Measurements from ENCODE around the gene CUL1.

The CUL1 gene

GRCh38 chr7:148721390-148721789 lies 22.7 kb downstream of the CUL1 start:
- DNase-seq = no peak

- no peak for DNase-seq
Measured at GRCh38 chr7:148722340-148723165, 23.9 kb downstream of the CUL1 start.

DNA sequence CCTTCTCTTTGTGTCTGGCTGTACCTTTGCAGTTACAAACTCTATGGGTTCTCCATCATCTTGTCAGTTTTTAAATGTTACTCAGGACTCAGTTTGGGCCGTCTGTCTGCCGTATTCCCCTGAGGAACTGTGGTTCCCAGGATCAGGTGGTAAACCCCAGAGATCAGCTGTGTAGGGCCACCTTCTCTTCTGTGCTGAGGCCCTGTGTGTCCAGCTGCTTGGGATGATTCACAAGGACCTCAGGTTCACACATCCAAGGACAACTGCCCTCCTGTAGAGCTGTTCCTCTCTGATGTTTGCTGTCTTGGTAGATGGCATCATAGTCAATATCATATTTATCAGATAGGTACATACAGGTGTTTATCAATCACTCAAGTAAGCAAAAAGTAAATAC lies 24.5 kb downstream of the CUL1 start:
- DNase-seq = no peak

DNA sequence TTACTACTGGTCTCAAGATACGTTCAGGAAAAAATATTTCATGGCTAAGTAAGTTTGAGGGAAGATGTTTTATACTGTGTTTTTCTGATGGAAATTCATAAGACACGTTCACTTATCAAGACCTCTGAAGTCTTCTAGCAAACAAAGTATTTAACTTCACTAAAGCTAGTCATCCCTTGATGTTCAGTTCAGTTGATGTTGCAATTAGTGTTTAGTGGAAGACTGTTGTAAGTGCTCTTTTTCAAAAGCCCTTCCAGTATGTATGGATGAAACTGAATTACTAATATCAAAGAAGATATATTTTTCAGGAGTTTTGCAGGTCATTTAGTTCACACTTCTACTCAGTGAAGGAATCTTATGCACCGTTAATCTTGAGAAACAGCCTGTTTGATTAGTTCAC lies 25.1 kb downstream of the CUL1 start:
- DNase-seq = no peak

DNA sequence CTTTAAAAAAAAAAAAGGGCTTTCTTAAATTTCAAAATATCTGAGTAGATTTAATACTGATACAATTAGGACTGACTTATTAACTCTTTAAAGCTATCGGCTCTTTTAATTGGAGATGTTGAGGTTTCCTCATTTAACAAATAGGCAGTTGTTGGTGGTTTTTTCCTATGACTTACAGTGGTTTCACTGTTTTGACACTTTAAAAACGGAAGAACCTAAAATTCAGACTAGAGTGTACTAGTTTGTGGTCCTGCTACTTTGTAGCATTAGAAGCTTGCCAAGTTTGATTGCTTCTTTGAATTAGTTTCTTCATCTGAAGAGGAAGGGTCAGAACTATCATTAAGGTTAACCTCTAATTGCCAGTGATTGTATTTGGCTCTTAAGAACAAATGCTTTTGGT lies 27.7 kb downstream of the CUL1 start:
- DNase-seq = no peak

DNA sequence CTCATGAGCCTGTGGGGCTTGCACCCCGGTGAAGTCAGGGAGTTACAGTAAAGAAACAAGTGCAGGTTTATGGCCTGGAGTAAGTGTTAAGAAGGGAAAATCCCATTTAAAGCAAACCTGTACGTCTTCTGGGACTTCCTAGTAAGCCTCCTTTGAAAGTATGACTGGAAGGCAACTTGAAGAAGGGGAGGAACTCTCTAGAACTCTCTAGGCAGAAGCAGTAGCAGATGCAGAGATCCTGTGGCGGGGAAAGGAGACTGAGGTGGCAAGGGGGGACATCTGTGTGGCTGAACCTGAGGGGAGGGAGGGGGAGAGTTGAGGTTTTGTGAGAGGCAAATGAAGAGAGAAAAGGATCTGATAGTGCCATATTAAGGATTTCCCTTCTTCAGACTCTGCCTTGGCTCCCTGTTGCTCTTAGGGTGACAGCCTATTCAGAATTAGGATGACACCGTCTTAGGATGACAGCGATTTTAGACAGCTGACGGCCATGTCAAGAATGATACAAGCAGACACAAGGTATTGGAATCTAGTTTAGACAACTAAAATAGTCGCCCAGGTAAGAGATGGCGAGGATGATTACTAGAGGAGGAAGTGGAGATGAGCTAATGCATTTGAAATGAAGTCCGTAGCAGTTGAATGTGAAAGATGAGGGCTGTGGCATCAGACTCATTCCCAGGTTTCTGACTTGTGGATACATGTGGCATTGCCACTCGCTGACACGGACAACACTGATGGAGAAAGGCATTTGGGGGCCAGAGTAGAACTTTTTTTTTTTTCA lies 29.0 kb downstream of the CUL1 start:
- DNase-seq = no peak

GRCh38 chr7:148729984-148730733 lies 31.5 kb downstream of the CUL1 start:
- DNase-seq = no peak

DNA sequence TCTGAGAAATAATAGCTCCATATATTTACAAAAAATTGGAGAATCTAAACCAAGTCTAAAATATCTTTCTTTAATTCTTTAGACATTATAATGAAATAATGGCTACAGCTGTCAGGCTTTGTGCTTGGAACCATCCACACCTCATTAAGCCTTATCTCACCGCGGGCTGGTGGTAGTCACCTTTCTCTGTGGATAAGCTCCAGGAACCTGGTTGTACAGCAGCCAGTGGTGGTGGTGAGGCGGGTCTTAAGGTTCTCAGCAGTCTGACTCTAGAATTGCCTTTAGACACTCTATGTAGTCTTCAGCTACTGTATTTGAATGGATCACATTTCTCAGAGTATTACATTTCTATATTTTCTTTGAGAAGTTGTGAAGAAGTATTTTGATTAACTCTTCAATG lies 34.2 kb downstream of the CUL1 start:
- DNase-seq = no peak

GRCh38 chr7:148733496-148733895 lies 34.8 kb downstream of the CUL1 start:
- peak; percentile 11 for DNase-seq

- DNase-seq = no peak
Measured at GRCh38 chr7:148735141-148735540, 36.4 kb downstream of the CUL1 start.

GRCh38 chr7:148735967-148736366 lies 37.3 kb downstream of the CUL1 start:
- no peak for DNase-seq

GRCh38 chr7:148738737-148739535 lies 40.2 kb downstream of the CUL1 start:
- no peak for DNase-seq

GRCh38 chr7:148746135-148746534 lies 47.4 kb downstream of the CUL1 start:
- DNase-seq = no peak

- DNase-seq = no peak
Measured at GRCh38 chr7:148747274-148747673, 48.6 kb downstream of the CUL1 start.

GRCh38 chr7:148750442-148751355 lies 52.0 kb downstream of the CUL1 start:
- DNase-seq = no peak

GRCh38 chr7:148753224-148753623 lies 54.5 kb downstream of the CUL1 start:
- no peak for DNase-seq

GRCh38 chr7:148754912-148755311 lies 56.2 kb downstream of the CUL1 start:
- no peak for DNase-seq

GRCh38 chr7:148761499-148762278 lies 63.0 kb downstream of the CUL1 start:
- DNase-seq = no peak

GRCh38 chr7:148763622-148764021 lies 64.9 kb downstream of the CUL1 start:
- no peak for DNase-seq

- DNase-seq = no peak
Measured at GRCh38 chr7:148770004-148770403, 71.3 kb downstream of the CUL1 start.
